T-helper 1 cell treated with Interleukin-12 subunit alpha and Interleukin-12 subunit beta and Interleukin-4 antibody, amounts not matched to agents 30 ng/mL and 1 ng/mL, for 36 hours (primary cell): ENCODE data around the gene ETV2. TPM values are rescaled to one million over a fixed set of nuclear protein-coding genes. Genes with fewer than 3 reads are reported as not detected.
"Not testable (repeated sequence)": the region's sequence is repeated elsewhere in the genome, so short reads cannot be mapped to it uniquely, and the experiment has no call there.

Experiments used
- intact Hi-C: fragments of 100-400 bp; cut with micrococcal nuclease; formaldehyde crosslinking; loops from one replicate; pipeline ENCODE4 v1.15.1; 2024
- total RNA-seq: library from RNA; stranded (reverse); gene quantifications from 2 replicates; pipeline ENCODE4 v1.2.3, GENCODE V29; 2022

ETV2 gene
- total RNA-seq, 1 donor from 2014 or later = not detected

DNA sequence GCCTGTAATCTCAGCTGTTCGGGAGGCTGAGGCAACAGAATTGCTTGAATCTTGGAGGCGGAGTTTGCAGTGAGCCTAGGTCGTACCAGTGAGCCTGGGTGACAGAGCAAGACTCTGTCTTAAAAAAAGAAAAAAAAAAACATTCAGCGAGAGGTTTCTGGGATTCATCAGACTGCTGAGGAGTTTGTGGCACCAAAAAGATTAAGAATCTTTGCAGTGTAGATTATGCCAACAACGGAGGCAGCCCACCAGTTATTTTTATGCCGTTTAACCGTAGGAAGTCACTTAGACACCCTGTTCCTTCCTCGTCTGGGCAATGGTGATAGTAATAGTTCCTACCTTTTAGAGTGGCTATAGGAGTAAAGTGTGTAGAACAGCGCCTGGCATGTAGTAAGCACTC lies 9.0 kb downstream of the ETV2 start:
- intact Hi-C loops = no loop called here

DNA sequence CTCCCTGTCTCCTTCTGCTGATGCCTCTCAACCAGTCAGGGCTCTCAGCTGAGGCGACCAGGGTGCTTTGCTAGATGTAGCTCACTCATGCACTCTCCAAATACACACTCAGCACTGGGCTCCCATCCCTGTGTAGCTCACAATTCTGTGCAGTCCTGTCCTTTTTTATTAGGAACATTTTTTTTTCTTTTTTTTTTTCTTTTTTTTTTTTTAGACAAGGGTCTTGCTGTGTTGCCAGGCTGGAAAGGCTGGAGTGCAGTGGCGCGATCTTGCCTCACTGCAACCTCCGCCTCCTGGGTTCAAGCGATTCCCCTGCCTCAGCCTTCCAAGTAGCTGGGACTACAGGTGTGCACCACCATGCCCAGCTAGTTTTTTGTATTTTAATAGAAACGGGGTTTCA lies 13.3 kb downstream of the ETV2 start:
- intact Hi-C loops = not testable (repeated sequence)

DNA sequence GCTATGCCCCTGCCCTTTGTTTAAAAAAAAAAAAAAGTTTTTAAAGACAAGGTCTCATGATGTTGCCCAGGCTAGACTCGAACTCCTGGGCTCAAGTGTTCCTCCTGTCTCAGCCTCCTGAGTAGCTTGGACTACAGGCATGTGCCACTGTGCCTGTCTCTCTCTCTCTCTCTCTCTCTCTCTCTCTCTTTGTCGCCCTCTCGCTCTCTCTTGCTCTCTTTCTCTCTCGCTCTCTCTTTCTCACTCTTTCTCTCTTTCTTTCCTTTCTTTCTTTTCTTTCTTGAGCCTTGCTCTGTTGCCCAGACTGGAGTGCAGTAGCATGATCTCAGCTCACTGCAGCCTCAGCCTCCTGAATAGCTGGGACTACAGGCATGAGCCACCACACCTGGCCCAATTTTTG lies 14.1 kb downstream of the ETV2 start:
- intact Hi-C loops = no loop called here

DNA sequence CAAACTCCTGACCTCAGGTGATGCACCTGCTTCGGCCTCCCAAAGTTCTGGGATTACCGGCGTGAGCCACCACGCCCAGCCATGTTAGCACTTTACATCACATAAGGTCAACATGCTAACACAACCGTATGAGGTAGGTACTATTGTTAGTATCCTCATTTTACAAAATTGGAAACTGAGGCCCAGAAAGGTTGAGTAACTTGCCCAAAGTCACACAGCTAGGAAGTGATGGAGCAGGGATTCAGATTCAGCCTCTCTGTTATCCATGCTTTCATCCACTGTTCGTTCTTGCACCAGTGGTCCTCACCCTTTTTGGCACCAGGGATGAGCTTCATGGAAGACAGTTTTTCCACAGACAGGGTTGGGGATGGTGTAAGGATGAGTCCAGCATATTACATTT lies 15.2 kb downstream of the ETV2 start:
- intact Hi-C loops = no loop called here

DNA sequence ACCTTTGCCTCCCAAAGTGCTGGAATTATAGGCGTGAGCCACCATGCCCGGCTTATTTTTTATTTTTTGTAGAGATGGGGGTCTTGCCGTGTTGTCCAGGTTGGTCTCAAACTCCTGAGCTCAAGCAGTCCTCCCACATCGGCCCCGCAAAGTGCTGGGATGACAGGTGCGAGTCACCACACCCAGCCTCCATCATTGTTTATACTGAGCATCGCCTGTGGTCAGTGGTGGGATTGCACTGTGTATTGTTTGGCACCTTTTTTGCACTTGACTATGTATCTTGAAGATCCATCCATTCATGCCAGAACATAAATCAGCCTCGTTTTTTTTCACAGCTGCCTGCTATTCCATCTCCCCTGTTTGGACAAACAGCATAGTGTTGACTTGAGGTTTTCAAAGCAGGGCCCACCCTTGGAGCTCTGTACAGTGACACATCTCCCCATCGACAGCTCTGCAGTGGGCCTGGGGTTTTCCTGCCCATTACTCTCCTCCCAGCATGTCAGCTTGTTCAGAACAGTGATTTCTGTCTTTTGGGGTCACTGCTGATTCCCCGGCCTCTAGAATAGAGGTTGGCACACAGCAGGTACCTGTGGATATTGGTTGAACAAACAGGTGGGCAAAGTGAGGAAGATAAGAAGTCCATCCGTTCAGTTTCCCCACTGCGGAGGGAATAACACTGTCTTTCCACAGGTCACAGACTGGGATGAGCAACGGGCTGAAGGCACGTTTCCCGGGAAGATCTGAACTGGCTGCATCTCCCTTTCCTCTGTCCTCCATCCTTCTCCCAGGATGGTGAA lies 16.6 kb downstream of the ETV2 start:
- intact Hi-C loops = no loop called here

DNA sequence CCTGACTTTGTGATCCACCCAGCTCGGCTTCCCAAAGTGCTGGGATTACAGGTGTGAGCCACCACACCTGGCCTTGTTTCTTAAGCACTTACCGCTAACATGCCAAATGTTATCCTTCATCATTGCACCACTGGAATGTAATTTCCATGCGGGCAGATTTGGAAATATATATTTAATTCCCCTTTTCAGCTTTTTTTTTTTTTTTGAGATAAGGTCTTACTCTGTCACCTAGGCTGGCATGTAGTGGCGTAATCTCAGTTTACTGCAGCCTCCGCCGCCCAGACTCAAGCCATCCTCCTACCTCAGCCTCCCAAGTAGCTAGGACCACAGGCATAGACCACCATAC lies 20.4 kb downstream of the ETV2 start:
- intact Hi-C loops = no loop called here

DNA sequence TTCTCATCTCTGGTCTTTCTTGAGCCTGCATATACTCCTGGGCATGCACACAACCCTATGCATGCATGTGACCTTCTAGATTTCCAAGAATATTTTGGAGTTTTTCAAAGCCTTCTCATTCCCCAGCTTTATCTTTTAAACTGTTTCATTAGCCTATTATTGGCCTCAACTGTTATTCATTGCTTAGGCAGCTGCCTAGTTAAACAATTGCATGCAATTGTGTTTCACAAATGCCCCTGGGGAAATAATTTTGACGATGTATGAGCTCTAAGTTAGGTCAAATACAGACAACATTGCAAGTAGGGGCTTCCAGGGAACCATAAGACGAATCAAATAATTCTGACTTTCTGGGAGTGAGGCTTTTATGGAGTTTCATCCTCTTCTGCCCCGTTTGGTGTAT lies 22.4 kb downstream of the ETV2 start:
- intact Hi-C loops = no loop called here

DNA sequence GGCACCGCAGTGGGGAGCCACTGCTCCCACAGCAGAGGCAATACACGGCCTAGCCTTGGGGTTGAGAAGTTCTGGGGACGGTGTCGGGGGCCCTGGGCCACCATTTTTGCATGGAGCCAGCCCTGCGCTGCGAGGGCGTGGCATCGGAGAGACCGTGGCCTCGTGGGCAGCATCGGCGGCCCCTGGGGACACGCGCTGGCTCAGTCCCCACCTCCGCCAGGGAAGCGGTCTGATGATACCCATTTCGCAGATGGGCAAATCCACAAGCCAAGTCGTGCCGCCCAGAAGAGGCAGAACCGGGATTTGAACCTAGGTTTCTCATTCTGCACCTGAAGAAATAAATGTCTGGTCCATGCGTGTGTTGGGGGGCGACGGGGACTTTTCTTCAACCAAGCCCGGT lies 23.6 kb downstream of the ETV2 start:
- intact Hi-C loops = no loop called here

DNA sequence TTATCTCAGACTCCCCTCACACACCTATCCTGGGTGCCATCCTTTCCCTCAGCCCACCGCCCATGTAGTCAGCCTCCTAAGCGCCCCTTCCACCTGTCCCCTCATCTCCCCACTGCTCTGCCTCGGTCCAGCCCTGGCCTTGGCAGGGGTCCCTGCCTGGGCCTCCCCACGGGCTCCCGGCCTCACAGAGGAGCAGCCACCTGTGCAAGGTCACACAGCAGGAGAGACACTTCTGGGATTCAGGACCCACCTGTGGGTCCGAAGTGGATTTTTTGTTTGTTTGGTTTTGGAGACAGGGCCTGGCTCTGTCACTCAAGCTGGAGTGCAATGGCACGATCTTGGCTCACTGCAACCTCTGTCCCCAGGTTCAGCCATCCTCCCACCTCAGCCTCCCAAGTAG lies 24.1 kb downstream of the ETV2 start:
- intact Hi-C loops = no loop called here

DNA sequence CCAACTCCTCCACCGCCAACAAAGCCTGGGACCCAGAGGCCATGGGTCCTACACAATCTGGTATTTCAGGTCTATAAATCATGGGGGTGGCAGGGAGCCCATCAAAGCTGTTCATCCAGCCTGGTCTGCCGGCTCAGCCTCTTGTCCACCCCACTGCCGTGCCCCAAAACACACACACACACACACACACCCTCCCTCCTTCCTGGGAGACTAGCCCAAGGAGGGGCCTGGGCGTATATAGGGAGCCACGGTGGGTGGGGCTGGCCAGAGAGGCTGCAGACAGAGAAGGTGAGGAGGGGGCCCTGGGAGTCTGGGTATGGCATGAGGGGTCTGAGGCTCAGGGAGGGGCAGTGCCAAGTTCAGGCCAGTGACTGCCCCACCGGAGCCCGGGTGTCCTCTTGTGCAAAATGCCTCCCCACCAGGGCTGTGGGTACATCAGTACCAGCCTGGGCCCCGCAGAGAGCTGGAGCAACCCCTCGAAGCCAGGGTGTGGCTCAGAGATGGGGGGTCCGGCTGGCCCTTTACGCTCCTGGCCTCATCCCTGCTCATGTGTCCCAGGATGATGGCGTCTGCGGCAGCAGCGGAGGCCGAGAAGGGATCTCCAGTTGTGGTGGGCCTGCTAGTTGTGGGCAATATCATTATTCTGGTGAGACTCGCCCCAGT lies 24.8 kb downstream of the ETV2 start, which contains the start of gene UPK1A:
Gene UPK1A, plus strand, starts transcription at position 267 of the 663 bp plus-strand sequence. Its CDS starts 296 bp downstream, at position 563.
- intact Hi-C loops = no loop called here

DNA sequence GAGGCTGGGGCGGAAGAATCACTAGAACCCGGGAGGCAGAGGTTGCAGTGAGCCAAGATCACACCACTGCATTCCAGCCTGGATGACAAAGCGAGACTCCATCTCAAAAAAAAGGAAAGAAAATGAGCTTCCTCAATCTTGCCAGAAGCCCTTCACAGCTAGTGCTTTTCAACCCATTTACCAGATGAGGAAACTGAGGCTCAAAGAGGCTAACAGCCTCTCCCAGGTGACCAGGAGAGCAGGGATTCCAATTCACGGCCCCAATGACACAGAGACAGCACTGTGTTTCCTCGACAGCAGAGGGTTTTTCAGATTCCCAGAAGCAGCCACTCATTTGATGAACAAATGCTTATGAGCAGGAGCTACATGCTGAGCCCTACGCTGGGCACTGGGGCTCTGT lies 28.0 kb downstream of the ETV2 start:
- intact Hi-C loops = no loop called here

DNA sequence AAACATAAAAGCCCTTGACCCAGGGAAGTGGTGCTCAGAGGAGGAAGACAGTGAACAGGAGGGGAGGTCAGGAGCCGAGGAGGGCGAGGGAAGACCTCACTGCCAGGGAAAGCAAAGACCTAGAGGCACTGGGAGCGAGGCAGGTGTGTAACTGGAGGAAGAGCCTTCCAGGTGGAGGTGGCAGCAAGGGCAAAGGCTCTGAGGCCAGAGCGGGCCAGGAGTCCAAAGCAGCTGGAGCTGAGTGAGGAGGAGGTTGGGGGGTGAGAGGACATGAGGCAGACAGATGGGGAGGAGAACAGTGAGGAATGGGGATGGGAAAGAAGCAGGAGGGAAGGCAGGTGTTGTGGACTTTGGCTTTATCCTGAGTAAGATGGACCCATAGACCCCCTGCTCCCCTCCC lies 28.4 kb downstream of the ETV2 start:
- intact Hi-C loops = no loop called here

DNA sequence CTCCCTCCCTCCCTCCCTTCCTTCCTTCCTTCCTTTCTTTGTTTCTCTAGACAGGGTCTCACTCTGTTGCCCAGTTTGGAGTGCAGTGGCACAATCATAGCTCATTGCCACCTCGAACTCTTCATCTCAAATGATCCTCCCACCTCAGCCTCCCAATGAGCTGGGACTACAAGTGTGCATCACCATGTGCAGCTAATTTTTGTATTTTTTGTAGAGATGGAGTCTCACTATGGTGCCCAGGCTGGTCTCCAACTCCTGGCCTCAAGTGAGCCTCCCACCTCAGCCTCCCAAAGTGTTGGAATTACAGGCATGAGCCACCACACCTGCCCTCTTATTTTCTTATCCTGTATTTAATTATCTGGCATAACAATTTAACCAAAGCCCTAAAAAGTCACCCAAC lies 29.1 kb downstream of the ETV2 start:
- intact Hi-C loops = no loop called here

DNA sequence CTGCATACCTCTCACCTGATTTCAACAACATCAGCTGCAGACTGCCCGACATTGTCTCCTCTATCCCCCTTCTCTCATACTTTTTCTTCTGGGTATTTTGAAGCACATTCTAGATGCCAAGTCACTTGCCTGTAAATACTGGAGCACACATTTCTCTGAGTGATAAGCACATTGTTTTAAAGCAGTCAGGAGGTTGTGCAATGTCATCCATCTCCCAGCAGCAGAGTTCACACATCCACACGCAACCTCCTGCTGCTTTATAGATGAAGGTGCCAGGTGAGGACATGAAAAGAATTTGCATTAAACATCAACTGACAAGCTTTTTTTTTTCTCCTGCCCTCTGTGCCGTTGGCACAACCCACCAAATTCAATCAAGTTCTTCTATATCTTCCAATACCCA lies 30.3 kb downstream of the ETV2 start:
- intact Hi-C loops = loop anchor here (2.0 kb wide), 1 partner anchor 23 kb away; the partner anchor contains the start of gene COX6B1

DNA sequence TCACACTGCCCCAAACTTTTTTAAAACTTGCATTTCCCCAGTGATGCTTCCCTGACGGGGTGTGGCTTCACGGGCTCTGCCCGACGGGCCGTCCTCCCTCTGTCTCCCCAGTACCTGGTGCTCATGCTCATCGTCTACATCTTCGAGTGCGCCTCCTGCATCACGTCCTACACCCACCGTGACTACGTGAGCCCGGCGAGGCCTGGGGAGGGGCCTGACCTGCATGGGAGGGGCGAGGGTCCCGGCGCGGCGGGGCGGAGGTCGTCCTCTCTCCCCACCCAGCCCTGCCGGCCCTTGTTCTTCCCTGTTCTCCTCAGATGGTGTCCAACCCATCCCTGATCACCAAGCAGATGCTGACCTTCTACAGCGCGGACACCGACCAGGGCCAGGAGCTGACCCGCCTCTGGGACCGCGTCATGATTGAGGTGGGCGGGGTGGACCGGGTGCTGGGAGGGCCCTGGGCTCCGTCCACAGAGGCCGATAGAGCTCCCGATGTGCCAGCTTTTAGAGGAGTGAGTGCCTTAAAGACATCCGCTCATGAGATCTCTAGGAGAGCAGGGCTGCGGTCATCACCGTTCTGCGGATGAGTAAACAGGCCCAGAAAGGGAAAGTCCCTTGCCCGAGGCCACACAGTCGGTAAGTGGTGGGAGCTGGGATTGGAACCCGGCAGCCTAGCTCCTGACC lies 31.7 kb downstream of the ETV2 start:
- intact Hi-C loops = loop anchor here (1.0 to 2.0 kb wide), 2 partner anchors 24 to 124 kb away; partner anchors contain the start of gene COX6B1

DNA sequence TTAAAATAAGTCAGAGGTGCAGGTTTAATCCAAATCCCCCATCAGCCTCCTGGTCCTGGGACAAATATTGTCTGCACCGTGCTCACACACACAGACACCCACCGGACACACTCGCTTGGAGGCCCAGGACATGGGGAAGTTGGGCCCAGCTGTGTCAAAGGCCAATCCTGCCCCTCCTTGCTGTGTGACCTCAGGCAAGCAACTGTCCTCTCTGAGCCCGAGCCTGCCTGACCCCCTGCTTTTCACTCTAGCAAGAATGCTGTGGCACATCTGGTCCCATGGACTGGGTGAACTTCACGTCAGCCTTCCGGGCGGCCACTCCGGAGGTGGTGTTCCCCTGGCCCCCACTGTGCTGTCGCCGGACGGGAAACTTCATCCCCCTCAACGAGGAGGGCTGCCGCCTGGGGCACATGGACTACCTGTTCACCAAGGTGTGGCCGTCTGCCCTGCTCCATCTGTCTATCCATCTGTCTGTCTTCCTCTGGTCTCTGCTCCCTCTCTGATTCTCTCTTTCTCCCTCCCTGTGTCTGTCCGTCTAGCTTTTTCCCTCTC lies 34.1 kb downstream of the ETV2 start:
- intact Hi-C loops = no loop called here

DNA sequence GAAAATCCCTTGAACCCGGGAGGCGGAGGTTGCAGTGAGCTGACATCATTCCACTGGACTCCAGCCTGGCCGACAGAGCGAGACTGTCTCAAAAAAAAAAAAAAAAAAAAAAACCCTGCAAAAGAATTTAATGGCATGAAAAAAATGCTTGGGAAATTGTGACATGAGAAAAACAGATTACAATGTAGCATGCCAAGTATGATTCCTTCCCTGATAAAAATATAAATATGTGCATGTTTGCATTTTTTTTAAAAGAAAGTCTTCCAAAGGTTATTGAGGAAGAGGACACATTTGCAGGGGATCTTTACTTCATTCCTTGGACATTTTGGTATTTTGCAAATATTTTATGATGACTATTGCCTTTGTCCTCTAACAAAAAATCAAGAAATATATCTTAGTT lies 48.3 kb downstream of the ETV2 start:
- intact Hi-C loops = loop anchor here (5.0 kb wide), 1 partner anchor 192 kb away; no protein-coding TSS in a partner anchor

DNA sequence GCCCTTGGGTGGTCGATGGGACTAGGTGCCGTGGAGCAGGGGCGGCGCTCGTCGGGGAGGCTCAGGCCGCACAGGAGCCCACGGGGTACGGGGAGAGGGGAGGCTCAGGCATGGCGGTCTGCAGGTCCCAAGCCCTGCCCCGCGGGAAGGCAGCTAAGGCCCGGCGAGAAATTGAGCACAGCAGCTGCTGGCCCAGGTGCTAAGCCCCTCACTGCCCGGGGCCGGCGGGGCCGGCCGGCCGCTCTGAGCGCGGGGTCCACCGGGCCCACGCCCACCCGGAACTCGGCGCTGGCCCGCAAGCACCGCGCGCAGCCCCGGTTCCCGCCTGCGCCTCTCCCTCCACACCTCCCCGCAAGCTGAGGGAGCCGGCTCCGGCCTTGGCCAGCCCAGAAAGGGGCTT lies 49.6 kb downstream of the ETV2 start:
- intact Hi-C loops = loop anchor here (5.0 kb wide), 1 partner anchor 191 kb away; no protein-coding TSS in a partner anchor

DNA sequence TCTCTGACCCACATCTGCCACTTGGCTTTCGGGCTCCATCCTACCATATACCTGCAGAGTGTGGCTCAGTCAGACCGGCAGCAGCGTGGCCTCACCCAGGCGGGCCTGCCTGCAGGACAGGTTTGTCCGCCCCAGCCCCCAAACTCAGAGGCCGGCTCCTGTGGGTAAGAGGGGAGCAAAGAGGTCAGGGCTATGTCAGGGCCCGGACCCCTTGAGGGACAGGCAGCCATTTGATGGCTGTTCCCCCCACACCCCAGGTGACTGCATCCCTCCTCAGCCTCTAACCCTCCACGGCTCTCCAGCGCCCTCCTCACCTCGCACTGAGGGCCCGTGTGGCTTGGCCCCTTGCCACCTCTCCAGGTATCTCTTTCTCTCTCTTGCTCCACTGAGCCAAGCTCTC lies 50.5 kb downstream of the ETV2 start:
- intact Hi-C loops = loop anchor here (2.0 to 5.0 kb wide), 3 partner anchors 143 to 190 kb away; partner anchors contain the start of gene APLP1

DNA sequence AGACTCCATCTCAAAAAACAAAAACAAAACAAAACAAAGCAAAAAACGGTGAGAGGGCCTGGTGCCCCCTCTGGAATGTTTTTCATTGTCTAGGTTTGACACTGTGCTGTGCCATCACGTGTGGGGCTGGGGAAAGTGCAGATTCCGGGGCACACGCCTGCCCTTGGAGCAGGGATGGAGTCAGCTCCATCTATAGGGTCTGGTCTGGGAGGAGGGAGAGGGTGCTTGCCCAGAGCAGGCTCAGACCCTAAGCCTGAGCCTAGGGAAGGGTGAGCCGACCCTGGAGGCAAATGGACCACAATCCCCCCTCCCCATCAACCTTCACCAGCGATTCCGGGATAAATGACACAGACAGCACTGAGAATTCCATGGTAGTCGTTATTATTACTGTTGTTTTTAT lies 51.9 kb downstream of the ETV2 start:
- intact Hi-C loops = loop anchor here (1.0 to 5.0 kb wide), 9 partner anchors 24 to 238 kb away; partner anchors contain the start of genes APLP1, ARHGAP33, LIN37 and PROSER3

DNA sequence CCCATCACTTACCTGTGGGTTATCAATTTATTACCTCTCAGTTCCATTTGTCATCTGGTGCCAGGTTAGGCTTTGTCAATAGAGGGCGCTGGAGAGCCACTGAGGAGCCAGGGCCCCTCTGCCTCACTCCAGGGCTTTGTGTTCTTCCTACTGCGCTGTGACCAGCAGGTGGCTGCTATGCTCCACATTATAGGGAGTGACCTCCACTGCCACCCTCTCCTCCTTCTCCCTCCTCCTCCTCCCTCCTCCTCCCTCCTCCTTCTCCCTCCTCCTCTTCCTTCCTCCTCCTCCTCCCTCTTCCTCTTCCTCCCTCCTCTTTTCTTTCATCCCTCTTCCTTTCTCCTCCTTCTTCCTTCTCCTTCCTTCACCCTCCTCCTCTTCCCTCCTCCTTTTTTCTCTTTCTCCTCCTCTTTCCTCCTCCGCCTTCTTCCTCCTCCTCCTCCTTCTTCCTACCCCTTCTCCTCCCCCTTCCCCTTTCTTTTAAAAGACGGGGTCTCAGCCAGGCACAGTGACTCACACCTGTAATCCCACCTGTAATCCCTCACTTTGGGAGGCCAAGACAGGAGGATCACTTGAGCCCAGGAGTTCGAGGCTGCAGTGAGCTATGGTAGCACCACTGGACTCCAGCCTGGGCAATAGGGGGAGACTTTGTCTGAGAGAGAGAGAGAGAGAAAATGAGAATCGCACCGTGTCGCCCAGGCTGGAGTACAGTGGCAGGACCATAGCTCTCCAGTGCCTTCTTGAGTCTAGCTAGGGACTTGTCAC lies 52.5 kb downstream of the ETV2 start:
- intact Hi-C loops = loop anchor here (1.0 to 5.0 kb wide), 12 partner anchors 8 to 237 kb away; partner anchors contain the start of genes APLP1, ARHGAP33, LIN37 and PROSER3
